ENCODE data around the gene EGLN1. TPM values are rescaled to one million over a fixed set of nuclear protein-coding genes. Genes with fewer than 3 reads are reported as not detected.

EGLN1 gene
- total RNA-seq, 1 experiment from 2014 or later: 43.5 TPM

DNA sequence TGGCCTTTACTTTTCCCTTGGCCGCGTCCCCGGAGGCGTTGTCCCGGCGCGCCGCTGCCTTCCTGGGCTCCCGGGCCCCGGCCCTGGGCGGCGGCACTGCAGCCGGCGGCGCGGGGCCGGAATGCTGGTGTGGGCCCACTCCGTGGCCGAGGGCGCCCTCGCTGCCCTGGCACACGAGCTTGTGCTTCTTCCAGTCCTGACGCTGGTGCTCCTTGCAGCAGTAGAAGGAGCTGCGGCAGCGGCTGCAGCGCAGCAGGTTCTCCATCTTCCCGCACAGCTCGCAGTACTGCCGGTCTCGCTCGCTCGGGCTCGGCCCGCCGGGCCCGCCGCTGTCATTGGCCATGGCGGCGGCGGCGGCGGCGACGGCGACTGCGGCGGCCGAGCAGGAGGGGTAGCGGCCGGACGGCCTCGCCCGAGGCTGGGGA lies 529 bp downstream of the EGLN1 start:
- DNase-seq (ENCODE audit: low read depth): peak; percentile 47

DNA sequence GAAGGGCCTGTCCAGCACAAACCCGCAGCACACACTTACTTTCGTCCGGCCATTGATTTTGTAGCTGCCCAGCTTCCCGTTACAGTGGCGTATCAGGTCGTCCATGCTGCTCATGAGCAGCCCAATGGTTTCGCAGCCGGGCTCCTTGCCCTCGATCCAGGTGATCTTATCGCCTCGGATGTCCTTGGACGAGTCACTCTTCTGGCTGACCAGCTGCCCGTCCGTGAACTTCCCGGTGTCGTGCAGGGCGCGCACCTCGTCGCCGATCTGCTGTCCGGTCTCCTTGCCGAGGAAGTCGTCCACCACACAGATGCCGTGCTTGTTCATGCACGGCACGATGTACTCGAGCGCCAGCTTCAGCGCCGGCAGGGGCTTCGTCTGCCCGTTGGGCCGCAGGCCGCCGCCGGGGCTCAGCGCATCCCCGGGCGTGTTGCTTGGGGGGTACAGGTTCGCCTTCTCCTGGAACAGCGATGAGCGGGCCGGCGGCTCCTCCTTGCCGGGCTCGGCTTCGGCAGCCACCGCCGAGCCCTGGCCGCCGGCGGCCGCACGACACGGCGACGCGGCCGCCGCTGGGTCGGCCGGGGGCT lies 1.0 kb downstream of the EGLN1 start:
- peak; percentile 56 for DNase-seq (ENCODE audit: low read depth)

DNA sequence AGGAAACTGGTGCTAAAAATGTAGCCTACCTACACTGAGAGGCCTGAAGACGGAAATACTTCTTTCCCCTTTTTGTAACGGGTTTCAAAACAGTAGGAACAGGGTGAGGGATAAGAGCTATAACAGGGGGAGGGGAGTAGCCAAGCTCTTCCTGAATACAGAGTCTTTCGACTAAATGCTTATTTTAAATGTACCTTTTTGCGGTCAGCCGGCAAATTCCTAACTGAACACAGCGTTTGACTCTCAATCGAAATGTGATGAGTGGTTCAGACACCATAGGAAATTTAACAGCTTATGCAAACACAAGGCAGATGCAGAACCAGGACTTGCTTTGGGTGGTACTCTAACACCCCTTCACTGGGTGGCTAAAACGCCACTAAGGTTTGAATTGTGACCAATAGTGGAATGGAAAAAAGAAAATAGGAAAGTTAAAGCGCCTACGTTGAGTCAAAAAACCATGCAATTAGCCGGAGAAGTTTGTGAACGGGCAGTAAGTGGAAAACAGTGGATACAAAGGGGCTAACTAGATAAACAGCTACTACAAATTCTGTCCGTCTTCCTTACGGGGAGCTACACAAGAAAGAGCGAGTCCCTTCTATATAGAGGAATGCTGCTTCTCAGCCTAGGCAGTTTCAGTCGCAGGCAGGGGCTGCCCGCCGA lies 1.7 kb downstream of the EGLN1 start:
- peak; percentile 56 for DNase-seq (ENCODE audit: low read depth)

DNA sequence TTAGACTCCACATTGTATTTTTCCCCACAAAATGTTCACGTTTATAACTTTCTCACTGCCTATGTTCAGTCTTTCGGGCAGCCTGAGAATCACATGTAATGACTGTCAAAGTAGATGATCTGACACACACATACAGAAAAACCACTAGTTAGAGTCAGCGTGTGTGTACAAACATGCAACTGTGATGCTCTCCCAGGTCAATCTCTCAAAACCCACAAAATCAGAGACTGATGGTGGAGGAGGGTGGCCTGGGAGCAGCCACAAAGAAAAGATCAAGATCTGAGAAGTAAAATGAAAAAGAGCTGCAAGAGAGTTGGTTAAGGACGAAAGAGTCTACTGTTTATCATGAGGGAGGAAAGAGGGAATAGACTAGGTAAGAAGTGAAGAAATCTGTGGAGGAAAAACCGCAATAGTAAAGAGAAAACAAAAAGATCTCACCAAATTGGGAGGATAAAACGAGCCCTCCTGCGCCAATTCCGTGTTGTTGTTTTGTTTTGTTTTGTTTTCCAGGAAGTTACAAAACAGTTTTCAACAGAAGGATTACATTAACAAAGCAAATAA lies 2.3 kb downstream of the EGLN1 start:
- peak; percentile 37 for DNase-seq (ENCODE audit: low read depth)

GRCh38 chr1:231419147-231419546 lies 2.9 kb downstream of the EGLN1 start:
- DNase-seq (ENCODE audit: low read depth): no peak

DNA sequence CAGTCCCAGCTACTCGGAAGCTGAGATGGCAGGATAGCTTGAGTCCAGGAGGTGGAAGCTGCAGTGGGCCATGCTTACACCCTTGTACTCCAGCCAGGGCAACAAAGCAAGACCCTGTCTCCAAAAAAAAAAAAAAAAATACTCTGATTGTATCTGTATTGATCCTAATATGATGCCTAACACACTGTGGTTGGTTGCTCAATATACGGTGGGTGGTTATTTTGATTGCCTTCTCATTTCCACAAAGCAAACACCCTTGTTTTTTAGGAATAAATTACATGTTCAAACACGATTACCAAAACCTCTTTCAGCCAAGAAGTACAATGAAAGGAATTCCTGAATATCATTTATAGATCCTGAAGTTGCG lies 3.4 kb downstream of the EGLN1 start:
- no peak for DNase-seq (ENCODE audit: low read depth)

- DNase-seq (ENCODE audit: low read depth): peak; percentile 28
Observed at GRCh38 chr1:231418101-231418740, 3.9 kb downstream of the EGLN1 start.

GRCh38 chr1:231417513-231417912 lies 4.6 kb downstream of the EGLN1 start:
- no peak for DNase-seq (ENCODE audit: low read depth)

GRCh38 chr1:231416901-231417300 lies 5.2 kb downstream of the EGLN1 start:
- no peak for DNase-seq (ENCODE audit: low read depth)

- DNase-seq (ENCODE audit: low read depth): no peak
Observed at GRCh38 chr1:231415018-231415583, 7.0 kb downstream of the EGLN1 start.

- no peak for DNase-seq (ENCODE audit: low read depth)
Observed at GRCh38 chr1:231414260-231415016, 7.6 kb downstream of the EGLN1 start.

- no peak for DNase-seq (ENCODE audit: low read depth)
Observed at GRCh38 chr1:231413749-231414082, 8.4 kb downstream of the EGLN1 start.

- no peak for DNase-seq (ENCODE audit: low read depth)
Observed at GRCh38 chr1:231411036-231411531, 11.0 kb downstream of the EGLN1 start.

DNA sequence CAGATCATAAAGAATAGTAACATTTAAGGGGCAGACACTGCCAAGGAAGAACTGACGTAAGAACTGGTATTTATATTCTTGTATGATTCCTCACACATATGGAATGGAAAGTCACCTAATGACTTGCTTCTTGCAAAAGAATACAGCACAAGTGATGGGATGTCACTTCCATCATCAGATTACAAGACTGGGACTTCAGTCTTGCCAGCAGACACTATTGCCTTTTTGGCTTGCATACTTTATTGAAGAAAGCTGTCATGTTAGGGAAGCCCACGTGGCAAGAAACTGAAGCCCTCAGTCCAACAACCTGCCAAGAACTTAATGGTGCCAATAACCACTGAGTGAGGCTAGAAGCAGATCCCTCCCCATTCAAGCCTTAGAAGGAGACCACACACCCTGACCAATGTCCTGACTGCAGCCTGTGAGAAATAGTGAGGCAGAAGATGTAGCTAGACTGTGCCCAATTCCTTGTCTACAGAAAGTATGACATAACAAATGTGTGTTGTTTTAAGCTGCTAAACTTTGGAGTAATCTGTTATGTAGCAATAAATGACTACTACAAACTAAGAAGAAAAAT lies 12.0 kb downstream of the EGLN1 start:
- no peak for DNase-seq (ENCODE audit: low read depth)

DNA sequence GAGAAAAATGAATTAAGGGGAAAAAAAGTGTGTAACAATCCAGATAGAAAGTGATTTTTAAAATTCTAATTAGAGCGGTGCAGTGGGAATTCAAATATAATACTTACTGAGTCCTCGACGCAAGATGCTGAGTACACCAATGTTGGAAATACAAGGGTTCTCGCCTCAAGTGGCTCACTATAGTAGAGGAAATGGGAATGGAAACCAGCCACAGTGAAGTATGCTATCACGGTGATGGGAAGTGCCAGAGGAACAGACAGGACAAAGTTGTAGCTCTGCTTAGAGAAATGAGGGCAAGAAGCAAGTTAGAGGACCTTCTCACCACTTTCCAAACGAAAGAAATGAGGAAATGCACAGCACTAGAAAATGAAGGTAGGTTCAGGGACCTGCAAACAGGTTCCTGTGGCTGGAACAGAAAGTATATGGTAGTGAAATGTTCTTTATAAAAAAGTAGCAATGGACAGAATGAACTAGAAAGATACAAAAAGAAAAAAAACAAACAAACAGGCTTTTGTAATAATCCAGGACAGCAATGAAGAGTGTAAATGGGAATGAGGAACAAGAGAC lies 13.5 kb downstream of the EGLN1 start:
- no peak for DNase-seq (ENCODE audit: low read depth)

- peak; percentile 51 for DNase-seq (ENCODE audit: low read depth)
Observed at GRCh38 chr1:231407547-231408396, 14.3 kb downstream of the EGLN1 start.

DNA sequence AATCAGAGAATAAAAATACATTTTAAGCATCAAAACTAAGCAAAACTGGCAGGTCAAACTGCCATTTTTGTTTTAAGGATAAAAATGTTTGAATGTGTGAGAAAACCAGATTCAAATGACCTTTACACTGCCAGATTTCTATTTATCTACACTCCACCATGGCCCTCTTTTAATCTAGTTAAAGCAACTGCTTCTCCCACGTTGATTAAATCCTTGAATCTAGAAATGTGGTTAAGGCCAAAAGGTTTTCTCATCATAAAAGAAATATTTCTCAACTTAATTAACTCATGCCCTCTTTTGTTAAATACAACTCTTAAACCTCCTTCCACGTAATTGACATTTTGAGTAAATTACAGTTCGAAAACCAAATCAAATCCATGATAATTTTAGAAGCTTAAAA lies 15.0 kb downstream of the EGLN1 start:
- DNase-seq (ENCODE audit: low read depth): no peak

GRCh38 chr1:231404318-231404717 lies 17.8 kb downstream of the EGLN1 start:
- no peak for DNase-seq (ENCODE audit: low read depth)

- DNase-seq (ENCODE audit: low read depth): no peak
Observed at GRCh38 chr1:231401478-231401877, 20.6 kb downstream of the EGLN1 start.

Data from M059J (cell line).